Neural cell (in vitro differentiated cells): ENCODE data around the gene TOR4A. TPM values are rescaled to one million over a fixed set of nuclear protein-coding genes. Genes with fewer than 3 reads are reported as not detected.

Experiments used
- H2AFZ ChIP-seq: fragments of 200-600, 300-800 bp; sonication (generic), shearing (Covaris generic); 2 replicates; pipeline ENCODE4 v1.6.0; 2014; ENCODE audit warnings: low read depth, mild to moderate bottlenecking, antibody characterized with exemption, low read length, moderate library complexity
- H3F3A ChIP-seq: fragments of 200-600 bp; shearing (Covaris generic); 2 replicates; pipeline ENCODE4 v1.6.1; 2016; ENCODE audit warnings: mild to moderate bottlenecking, moderate library complexity, mixed read lengths, antibody characterized with exemption, low read length; ENCODE audit not compliant: insufficient read depth, poor library complexity, severe bottlenecking
- H3K27ac ChIP-seq: fragments of 200-600, 300-800 bp; sonication (generic), shearing (Covaris generic); 2 replicates; pipeline ENCODE4 v1.5.1; 2014; ENCODE audit warnings: mild to moderate bottlenecking, low read length, moderate library complexity
- H3K27me3 ChIP-seq: fragments of 300-800, 200-600 bp; sonication (generic), shearing (Covaris generic); 2 replicates; pipeline ENCODE4 v1.6.0; 2014; ENCODE audit warnings: mild to moderate bottlenecking, low read depth, low read length, moderate library complexity; ENCODE audit not compliant: insufficient read depth
- H3K36me3 ChIP-seq: fragments of 300-800, 200-600 bp; sonication (generic), shearing (Covaris generic); 2 replicates; pipeline ENCODE4 v1.5.1; 2014; ENCODE audit warnings: mild to moderate bottlenecking, antibody characterized with exemption, low read length, moderate library complexity; ENCODE audit not compliant: insufficient read depth
- H3K4me2 ChIP-seq: fragments of 300-800, 200-600 bp; sonication (generic), shearing (Covaris generic); 2 replicates; pipeline ENCODE4 v1.6.0; 2014; ENCODE audit warnings: mild to moderate bottlenecking, low read length
- H3K4me3 ChIP-seq: fragments of 300-800, 200-600 bp; sonication (generic), shearing (Covaris generic); 2 replicates; pipeline ENCODE4 v1.5.1; 2014; ENCODE audit warnings: mild to moderate bottlenecking, low read length, moderate library complexity
- H3K79me2 ChIP-seq: fragments of 200-600 bp; shearing (Covaris generic); replicated peaks from 2 replicates; pipeline ENCODE4 v1.6.0; 2014; ENCODE audit warnings: mild to moderate bottlenecking, low read length, moderate library complexity; ENCODE audit not compliant: insufficient read depth
- H3K9ac ChIP-seq: fragments of 300-800, 200-600 bp; sonication (generic), shearing (Covaris generic); 2 replicates; pipeline ENCODE4 v1.6.1; 2016; ENCODE audit warnings: mild to moderate bottlenecking, low read length, mixed read lengths
- H3K9me2 ChIP-seq: fragments of 200-600 bp; shearing (Covaris generic); 2 replicates; pipeline ENCODE4 v1.6.1; 2016; ENCODE audit warnings: mild to moderate bottlenecking, low read length, mixed read lengths; ENCODE audit not compliant: insufficient read depth
- H3K9me3 ChIP-seq: fragments of 200-600, 300-800 bp; sonication (generic), shearing (Covaris generic); 2 replicates; pipeline ENCODE4 v1.6.1; 2016; ENCODE audit warnings: mild to moderate bottlenecking, mixed run types, low read length, moderate library complexity, mixed read lengths
- H4K20me1 ChIP-seq: fragments of 200-600 bp; shearing (Covaris generic); 2 replicates; pipeline ENCODE4 v1.6.1; 2016; ENCODE audit warnings: mild to moderate bottlenecking, mixed run types; ENCODE audit not compliant: insufficient read depth
- EP300 ChIP-seq: fragments of 450-650 bp; conservative IDR thresholded peaks from 2 replicates; pipeline ENCODE4 v1.6.1; 2014; ENCODE audit warnings: antibody characterized with exemption, mild to moderate bottlenecking, moderate library complexity; ENCODE audit not compliant: poor library complexity, severe bottlenecking
- EZH2 ChIP-seq: fragments of 200-600, 300-800 bp; shearing (Covaris generic), sonication (generic); IDR thresholded peaks from 2 replicates; pipeline ENCODE4 v1.6.1; 2014; ENCODE audit warnings: antibody characterized with exemption, low read length, borderline replicate concordance, mild to moderate bottlenecking; ENCODE audit not compliant: insufficient read depth, poor library complexity, severe bottlenecking
- MXI1 ChIP-seq: fragments of 450-650 bp; conservative IDR thresholded peaks from 2 replicates; pipeline ENCODE4 v1.6.1; 2014; ENCODE audit warnings: antibody characterized with exemption, mild to moderate bottlenecking; ENCODE audit not compliant: poor library complexity, severe bottlenecking
- POLR2AphosphoS5 ChIP-seq: IDR thresholded peaks from 2 replicates; pipeline ENCODE4 v1.6.1; 2012
- RAD21 ChIP-seq: fragments of 450-650 bp; conservative IDR thresholded peaks from 2 replicates; pipeline ENCODE4 v1.6.1; 2014; ENCODE audit warnings: antibody characterized with exemption, mild to moderate bottlenecking, moderate library complexity
- SMC3 ChIP-seq: fragments of 450-650 bp; conservative IDR thresholded peaks from 2 replicates; pipeline ENCODE4 v1.6.1; 2014; ENCODE audit warnings: antibody characterized with exemption, mild to moderate bottlenecking, moderate library complexity; ENCODE audit not compliant: poor library complexity
- TAF1 ChIP-seq: IDR thresholded peaks from 2 replicates; pipeline ENCODE4 v1.6.1; 2012; ENCODE audit warnings: low read depth
- polyA plus RNA-seq: library from polyadenylated mRNA; depleted of rRNA; stranded (reverse); fragments of >200 nt; gene quantifications from 2 replicates; pipeline ENCODE4 v1.2.3, GENCODE V29; 2014
- TF ChIP-seq, protein P1 (sequence below): fragments of 450-650 bp; IDR thresholded peaks from 2 replicates; pipeline ENCODE4 v1.5.1; 2014; ENCODE audit warnings: antibody characterized with exemption, mild to moderate bottlenecking, moderate library complexity; ENCODE audit not compliant: poor library complexity, severe bottlenecking
- TF ChIP-seq, protein P2 (sequence below): IDR thresholded peaks from 2 replicates; pipeline ENCODE4 v1.6.1; 2012; ENCODE audit warnings: borderline replicate concordance

Gene TOR4A
- polyA plus RNA-seq, 1 donor from 2014 or later = 0.50 TPM

DNA sequence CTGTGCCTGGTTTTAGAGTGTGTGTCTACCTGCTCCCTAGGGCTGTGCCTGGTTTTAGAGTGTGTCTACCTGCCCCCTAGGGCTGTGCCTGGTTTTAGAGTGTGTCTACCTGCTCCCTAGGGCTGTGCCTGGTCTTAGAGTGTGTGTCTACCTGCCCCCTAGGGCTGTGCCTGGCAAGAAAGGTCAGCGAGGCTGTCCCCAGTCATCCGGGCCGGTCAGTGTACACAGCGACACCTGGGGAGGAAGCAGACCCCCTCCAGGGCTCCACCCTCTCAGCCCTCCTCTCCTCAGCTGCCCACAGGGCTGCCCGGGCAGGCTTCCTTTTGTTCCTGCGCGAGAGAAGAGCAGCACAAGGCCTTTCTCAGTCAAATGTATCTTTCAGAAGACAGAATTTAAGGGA, 20.4 kb downstream of the TOR4A start:
- Histone ChIP-seq H3K9me3 (no peaks in the 10 kb centered on the region), H3K27me3 (no peaks in the 10 kb centered on the region), H3K79me2 (peaks cover 4% of the 10 kb centered on the region), H3K9me2 (no peaks in the 10 kb centered on the region), H3K36me3 (no peaks in the 10 kb centered on the region), H3K9ac (no peak overlapping the region), H3K4me2 (no peak overlapping the region), H2AFZ (no peak overlapping the region), H4K20me1 (no peaks in the 10 kb centered on the region), H3F3A (no peaks in the 10 kb centered on the region), H3K4me3 (no peak overlapping the region), H3K27ac (no peak overlapping the region)
- TF ChIP-seq TAF1 = no peak
- no peak for TF ChIP-seq EP300
- TF ChIP-seq, protein P1, sequence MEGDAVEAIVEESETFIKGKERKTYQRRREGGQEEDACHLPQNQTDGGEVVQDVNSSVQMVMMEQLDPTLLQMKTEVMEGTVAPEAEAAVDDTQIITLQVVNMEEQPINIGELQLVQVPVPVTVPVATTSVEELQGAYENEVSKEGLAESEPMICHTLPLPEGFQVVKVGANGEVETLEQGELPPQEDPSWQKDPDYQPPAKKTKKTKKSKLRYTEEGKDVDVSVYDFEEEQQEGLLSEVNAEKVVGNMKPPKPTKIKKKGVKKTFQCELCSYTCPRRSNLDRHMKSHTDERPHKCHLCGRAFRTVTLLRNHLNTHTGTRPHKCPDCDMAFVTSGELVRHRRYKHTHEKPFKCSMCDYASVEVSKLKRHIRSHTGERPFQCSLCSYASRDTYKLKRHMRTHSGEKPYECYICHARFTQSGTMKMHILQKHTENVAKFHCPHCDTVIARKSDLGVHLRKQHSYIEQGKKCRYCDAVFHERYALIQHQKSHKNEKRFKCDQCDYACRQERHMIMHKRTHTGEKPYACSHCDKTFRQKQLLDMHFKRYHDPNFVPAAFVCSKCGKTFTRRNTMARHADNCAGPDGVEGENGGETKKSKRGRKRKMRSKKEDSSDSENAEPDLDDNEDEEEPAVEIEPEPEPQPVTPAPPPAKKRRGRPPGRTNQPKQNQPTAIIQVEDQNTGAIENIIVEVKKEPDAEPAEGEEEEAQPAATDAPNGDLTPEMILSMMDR = no peak
- no peak for TF ChIP-seq RAD21
- no peak for TF ChIP-seq SMC3
- no peak for TF ChIP-seq EZH2
- no peak for TF ChIP-seq POLR2AphosphoS5
- TF ChIP-seq, protein P2, sequence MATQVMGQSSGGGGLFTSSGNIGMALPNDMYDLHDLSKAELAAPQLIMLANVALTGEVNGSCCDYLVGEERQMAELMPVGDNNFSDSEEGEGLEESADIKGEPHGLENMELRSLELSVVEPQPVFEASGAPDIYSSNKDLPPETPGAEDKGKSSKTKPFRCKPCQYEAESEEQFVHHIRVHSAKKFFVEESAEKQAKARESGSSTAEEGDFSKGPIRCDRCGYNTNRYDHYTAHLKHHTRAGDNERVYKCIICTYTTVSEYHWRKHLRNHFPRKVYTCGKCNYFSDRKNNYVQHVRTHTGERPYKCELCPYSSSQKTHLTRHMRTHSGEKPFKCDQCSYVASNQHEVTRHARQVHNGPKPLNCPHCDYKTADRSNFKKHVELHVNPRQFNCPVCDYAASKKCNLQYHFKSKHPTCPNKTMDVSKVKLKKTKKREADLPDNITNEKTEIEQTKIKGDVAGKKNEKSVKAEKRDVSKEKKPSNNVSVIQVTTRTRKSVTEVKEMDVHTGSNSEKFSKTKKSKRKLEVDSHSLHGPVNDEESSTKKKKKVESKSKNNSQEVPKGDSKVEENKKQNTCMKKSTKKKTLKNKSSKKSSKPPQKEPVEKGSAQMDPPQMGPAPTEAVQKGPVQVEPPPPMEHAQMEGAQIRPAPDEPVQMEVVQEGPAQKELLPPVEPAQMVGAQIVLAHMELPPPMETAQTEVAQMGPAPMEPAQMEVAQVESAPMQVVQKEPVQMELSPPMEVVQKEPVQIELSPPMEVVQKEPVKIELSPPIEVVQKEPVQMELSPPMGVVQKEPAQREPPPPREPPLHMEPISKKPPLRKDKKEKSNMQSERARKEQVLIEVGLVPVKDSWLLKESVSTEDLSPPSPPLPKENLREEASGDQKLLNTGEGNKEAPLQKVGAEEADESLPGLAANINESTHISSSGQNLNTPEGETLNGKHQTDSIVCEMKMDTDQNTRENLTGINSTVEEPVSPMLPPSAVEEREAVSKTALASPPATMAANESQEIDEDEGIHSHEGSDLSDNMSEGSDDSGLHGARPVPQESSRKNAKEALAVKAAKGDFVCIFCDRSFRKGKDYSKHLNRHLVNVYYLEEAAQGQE = no peak
- TF ChIP-seq MXI1 = no peak

DNA sequence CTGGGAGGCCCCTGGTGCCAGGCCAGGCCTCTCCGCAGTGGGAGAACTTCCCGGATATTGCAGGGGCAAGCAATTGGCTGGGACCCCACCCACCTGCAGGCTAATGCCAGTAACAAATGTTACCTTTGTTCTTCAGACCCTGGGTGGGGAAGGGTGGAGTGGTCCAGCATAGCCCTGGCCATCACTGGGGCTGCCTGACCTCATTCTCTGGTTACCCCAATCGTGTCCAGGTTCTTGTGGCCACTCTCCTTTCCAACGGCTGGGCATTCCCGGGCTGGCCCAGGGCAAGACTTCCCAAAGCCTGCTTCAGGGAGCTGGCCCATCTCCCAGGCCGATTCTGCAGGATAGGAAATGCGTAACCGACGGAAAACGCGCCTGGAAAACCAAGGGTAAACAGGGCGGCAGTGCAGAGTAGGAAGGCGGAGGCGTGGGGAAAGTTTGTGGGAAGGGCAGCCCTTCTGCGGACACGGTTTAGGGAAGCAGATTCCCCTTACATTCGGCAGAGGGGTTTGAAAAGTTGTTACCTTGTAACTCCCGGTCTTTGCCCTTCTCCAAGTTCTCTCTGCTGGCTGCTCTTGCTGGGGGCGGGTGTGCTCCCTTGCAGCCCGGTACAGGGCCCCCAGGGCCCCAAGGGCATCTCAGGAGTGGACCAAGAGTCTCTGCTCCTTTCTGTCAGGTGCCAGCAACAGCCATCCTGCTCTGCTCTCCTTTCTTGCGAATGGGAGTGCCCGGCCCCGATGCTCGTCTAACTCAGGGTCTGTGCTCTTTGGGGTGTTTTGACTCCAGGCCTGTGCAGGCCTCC, 21.1 kb downstream of the TOR4A start:
- no peaks in the 10 kb centered on the region for H3K27me3 ChIP-seq
- H3K4me3 ChIP-seq = no peak overlapping the region
- TF ChIP-seq SMC3 (no peak), MXI1 (no peak), EP300 (no peak), EZH2 (no peak), POLR2AphosphoS5 (no peak)
- TF ChIP-seq, protein P1 = no peak
- no peak overlapping the region for H3K27ac ChIP-seq
- no peaks in the 10 kb centered on the region for H3K9me3 ChIP-seq
- H3K79me2 ChIP-seq = peaks cover 4% of the 10 kb centered on the region
- no peaks in the 10 kb centered on the region for H3K36me3 ChIP-seq
- H3K4me2 ChIP-seq = no peak overlapping the region
- H3K9me2 ChIP-seq = no peaks in the 10 kb centered on the region
- H3F3A ChIP-seq = no peaks in the 10 kb centered on the region
- H3K9ac ChIP-seq = no peak overlapping the region
- H2AFZ ChIP-seq = no peak overlapping the region
- H4K20me1 ChIP-seq = no peaks in the 10 kb centered on the region
